HCT116 (cell line): Measurements from ENCODE around the gene EPB41L5. TPM values are rescaled to one million over a fixed set of nuclear protein-coding genes. Genes with fewer than 3 reads are reported as not detected.
A peak's percentile ranks its signal among the peaks of the same experiment; 100 is the strongest.

ENCODE experiments used
- ATAC-seq: fragments of 200-7000 bp; cut with Tn5 transposase; 2 replicates; pipeline ENCODE4 v1.9.1; 2020; ENCODE audit warnings: mild to moderate bottlenecking, moderate library complexity
- BruUV-seq: library from RNA; stranded (reverse); fragments of 400-500 nt; replicated peaks from 2 replicates; lab custom pipeline; 2021; lab: Mats Ljungman, UMichigan
- CTCF ChIA-PET: fragments of 300-600 bp; sonication (Branson Sonifier 250); formaldehyde crosslinking; loops from one replicate; lab custom pipeline; 2021; ENCODE audit warnings: antibody characterized with exemption; lab: Charles Lee
- POLR2A ChIA-PET: fragments of 300-600, 350-600 bp; sonication (Branson Sonifier 250); formaldehyde crosslinking; loops from one replicate; lab custom pipeline; 2021; ENCODE audit warnings: antibody characterized with exemption; lab: Charles Lee
- RAD21 ChIA-PET, 2 experiments: fragments of 300-600 bp; sonication (Branson Sonifier 250); formaldehyde crosslinking; loops; one replicate each; lab custom pipeline; 2023; ENCODE audit warnings: low total read pairs in 2 of 2; ENCODE audit not compliant: uncharacterized antibody in 2 of 2, unreplicated experiment in 2 of 2, low non-redundant PET in 1 of 2; lab: Charles Lee
- DNase-seq: peaks from one replicate; pipeline ENCODE4 v3.0.0-alpha.2; 2010; ENCODE audit warnings: low read depth, low spot score
- H2AFZ ChIP-seq: fragments of 200-600 bp; shearing (Covaris generic), sonication (generic); 2 replicates; pipeline ENCODE4 v1.6.1; 2017; ENCODE audit warnings: low read depth, mixed run types, mixed read lengths, antibody characterized with exemption, low read length; ENCODE audit not compliant: poor library complexity, severe bottlenecking
- H3K27ac ChIP-seq: 2 replicates; pipeline ENCODE4 v1.5.1; 2012; ENCODE audit warnings: low read depth, low read length
- H3K27me3 ChIP-seq: fragments of 200-600 bp; sonication (generic); 2 replicates; pipeline ENCODE4 v1.6.1; 2016; ENCODE audit warnings: mixed run types, low read length, mixed read lengths; ENCODE audit not compliant: insufficient read depth
- H3K36me3 ChIP-seq, 2 experiments: fragments of 200-500 bp in 1 of 2; fragments of 200-600 bp in 1 of 2; sonication (Bioruptor generic) in 1 of 2; sonication (generic) in 1 of 2; 2 replicates each; pipeline versions ENCODE4 v1.5.1 to v1.6.1; 2014 to 2016; ENCODE audit warnings: low read length in 2 of 2, inconsistent platforms in 1 of 2, mixed read lengths in 1 of 2, mixed run types in 1 of 2; ENCODE audit not compliant: insufficient read depth in 2 of 2, control insufficient read depth in 1 of 2
- H3K4me1 ChIP-seq, 2 experiments: fragments of 200-600 bp in 1 of 2; sonication (generic) in 1 of 2; 2 replicates each; pipeline versions ENCODE4 v1.5.1 to v1.6.1; 2012 to 2017; ENCODE audit warnings: low read length in 2 of 2, inconsistent platforms in 1 of 2, mild to moderate bottlenecking in 1 of 2, mixed read lengths in 1 of 2, mixed run types in 1 of 2, moderate library complexity in 1 of 2; ENCODE audit not compliant: insufficient read depth in 2 of 2, control insufficient read depth in 1 of 2
- H3K4me2 ChIP-seq: fragments of 200-600 bp; sonication (generic); 2 replicates; pipeline ENCODE4 v1.6.1; 2017; ENCODE audit warnings: mixed run types, low read length, mixed read lengths
- H3K4me3 ChIP-seq, 2 experiments: fragments of 200-600 bp in 1 of 2; sonication (generic) in 1 of 2; replicated peaks in 1 of 2; 2 replicates each; pipeline ENCODE4 v1.5.1; 2011 to 2016; ENCODE audit warnings: low read length in 2 of 2, control low read depth in 1 of 2, low read depth in 1 of 2, mild to moderate bottlenecking in 1 of 2, mixed read lengths in 1 of 2, mixed run types in 1 of 2
- H3K79me2 ChIP-seq: fragments of 200-600 bp; sonication (generic); 2 replicates; pipeline ENCODE4 v1.6.1; 2017; ENCODE audit warnings: mild to moderate bottlenecking, mixed run types, low read length, moderate library complexity, mixed read lengths; ENCODE audit not compliant: insufficient read depth
- H3K9ac ChIP-seq: fragments of 200-600 bp; sonication (generic); 2 replicates; pipeline ENCODE4 v1.6.1; 2016; ENCODE audit warnings: low read length, mixed read lengths
- H3K9me2 ChIP-seq: fragments of 200-600 bp; sonication (generic), shearing (Covaris generic); 2 replicates; pipeline ENCODE4 v1.6.1; 2017; ENCODE audit warnings: mixed run types, mild to moderate bottlenecking, moderate library complexity; ENCODE audit not compliant: insufficient read depth
- H3K9me3 ChIP-seq, 2 experiments: fragments of 200-500 bp in 1 of 2; fragments of 200-600 bp in 1 of 2; sonication (Bioruptor generic) in 1 of 2; sonication (generic) in 1 of 2; 2 replicates each; pipeline ENCODE4 v1.6.1; 2014 to 2017; ENCODE audit warnings: low read length in 2 of 2, mixed read lengths in 2 of 2, inconsistent platforms in 1 of 2, low read depth in 1 of 2, mild to moderate bottlenecking in 1 of 2, mixed run types in 1 of 2, moderate library complexity in 1 of 2; ENCODE audit not compliant: control insufficient read depth in 1 of 2, insufficient read depth in 1 of 2
- H4K20me1 ChIP-seq: fragments of 200-600 bp; sonication (generic), shearing (Covaris generic); 2 replicates; pipeline ENCODE4 v1.6.1; 2017; ENCODE audit warnings: mixed run types, mild to moderate bottlenecking, moderate library complexity; ENCODE audit not compliant: insufficient read depth
- CBX3 ChIP-seq: IDR thresholded peaks from 2 replicates; pipeline ENCODE4 v1.6.1; 2012; ENCODE audit warnings: low read depth
- CEBPB ChIP-seq: IDR thresholded peaks from 2 replicates; pipeline ENCODE4 v1.6.1; 2012; ENCODE audit warnings: low read depth
- ELF1 ChIP-seq: IDR thresholded peaks from 2 replicates; pipeline ENCODE4 v1.6.1; 2012; ENCODE audit warnings: low read depth, borderline replicate concordance
- EZH2 ChIP-seq: fragments of 200-600 bp; sonication (generic); IDR thresholded peaks from 2 replicates; pipeline ENCODE4 v1.6.1; 2017; ENCODE audit warnings: antibody characterized with exemption, mixed run types
- EZH2phosphoT487 ChIP-seq: fragments of 200-600 bp; IDR thresholded peaks from 2 replicates; pipeline ENCODE4 v1.6.1; 2018; ENCODE audit warnings: antibody characterized with exemption, borderline replicate concordance
- FOSL1 ChIP-seq: IDR thresholded peaks from 2 replicates; pipeline ENCODE4 v1.6.1; 2012; ENCODE audit warnings: low read depth
- JUND ChIP-seq: IDR thresholded peaks from 2 replicates; pipeline ENCODE4 v1.6.1; 2012
- POLR2A ChIP-seq: IDR thresholded peaks from 2 replicates; pipeline ENCODE4 v1.7.0; 2011; ENCODE audit warnings: borderline replicate concordance; ENCODE audit not compliant: insufficient read depth, insufficient read length; ENCODE audit errors: extremely low read depth
- RAD21 ChIP-seq: IDR thresholded peaks from 2 replicates; pipeline ENCODE4 v1.6.1; 2012; ENCODE audit warnings: low read depth, mild to moderate bottlenecking
- SP1 ChIP-seq: IDR thresholded peaks from 2 replicates; pipeline ENCODE4 v1.6.1; 2012; ENCODE audit warnings: low read depth
- SRF ChIP-seq: IDR thresholded peaks from 2 replicates; pipeline ENCODE4 v1.6.1; 2012; ENCODE audit warnings: low read depth
- TCF7L2 ChIP-seq: IDR thresholded peaks from 2 replicates; pipeline ENCODE4 v1.7.0; 2011; ENCODE audit warnings: borderline replicate concordance, inconsistent platforms; ENCODE audit not compliant: insufficient read depth, insufficient read length; ENCODE audit errors: extremely low read depth
- YY1 ChIP-seq: IDR thresholded peaks from 2 replicates; pipeline ENCODE4 v1.6.1; 2011; ENCODE audit warnings: low read length, low read depth, moderate library complexity, mild to moderate bottlenecking; ENCODE audit not compliant: insufficient replicate concordance; ENCODE audit errors: extremely low read depth
- ZFX ChIP-seq: fragments of 450-650 bp; IDR thresholded peaks from 2 replicates; pipeline ENCODE4 v1.6.1; 2017
- ZNF274 ChIP-seq: fragments of 200-500 bp; sonication (Bioruptor generic); IDR thresholded peaks from 2 replicates; pipeline ENCODE4 v1.6.1; 2014; ENCODE audit warnings: mild to moderate bottlenecking, low read depth, low read length, inconsistent platforms
- intact Hi-C: fragments of 100-400 bp; cut with micrococcal nuclease; formaldehyde crosslinking; loops from 2 replicates; pipeline ENCODE4 v1.10.0; 2022
- total RNA-seq: library from RNA; stranded (reverse); gene quantifications from one replicate; pipeline ENCODE4 v1.2.1, GENCODE V29; 2021; ENCODE audit not compliant: unreplicated experiment
- TF ChIP-seq, protein P1 (sequence below): IDR thresholded peaks from 2 replicates; pipeline ENCODE4 v1.6.1; 2012
- TF ChIP-seq, protein P2 (sequence below): IDR thresholded peaks from 2 replicates; pipeline ENCODE4 v1.6.1; 2012
- TF ChIP-seq, protein P3 (sequence below): IDR thresholded peaks from 2 replicates; pipeline ENCODE4 v1.6.1; 2011; ENCODE audit warnings: mild to moderate bottlenecking, low read length, moderate library complexity; ENCODE audit not compliant: insufficient replicate concordance; ENCODE audit errors: extremely low read depth
- TF ChIP-seq, protein P4 (sequence below): IDR thresholded peaks from 2 replicates; pipeline ENCODE4 v1.6.1; 2012; ENCODE audit warnings: low read depth

EPB41L5 gene
- total RNA-seq, 1 experiment from 2014 or later, result 14.7 TPM

DNA sequence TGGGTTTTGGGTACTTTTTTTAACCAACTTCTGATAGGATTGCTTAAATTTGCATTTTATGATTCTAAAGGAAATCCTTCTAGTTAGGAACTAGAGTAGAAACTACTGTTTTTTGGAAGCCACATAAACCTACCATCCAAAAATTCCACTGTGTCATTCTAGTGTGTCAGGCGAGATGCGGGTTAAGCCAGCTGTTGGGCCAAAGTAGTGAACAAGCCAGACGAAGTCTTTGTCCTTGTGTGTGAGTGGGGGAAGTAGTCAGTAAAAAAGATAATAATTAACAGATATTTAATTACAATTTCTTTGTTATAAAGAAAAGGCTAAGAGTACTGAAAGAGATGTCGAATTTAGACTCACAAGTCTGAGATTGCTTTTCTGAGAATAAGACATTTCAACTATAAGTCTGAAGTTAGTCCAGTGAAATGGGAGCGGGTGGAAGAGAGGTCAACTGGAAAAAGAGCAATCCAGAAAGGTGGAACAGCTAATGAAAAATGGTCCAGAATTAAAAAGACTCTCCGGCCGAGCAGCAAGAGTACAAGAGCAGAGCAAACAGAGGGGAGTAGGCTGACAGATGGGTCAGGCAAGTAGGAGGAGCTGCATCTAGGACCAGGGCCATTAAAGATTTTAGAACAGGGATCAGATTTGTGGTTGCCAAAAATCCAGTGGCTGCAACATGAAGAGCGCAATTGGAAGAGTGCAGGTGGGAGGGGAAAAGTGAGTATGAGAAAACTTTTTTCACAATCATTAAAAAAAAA, 1.5 kb downstream of the EPB41L5 start:
- POLR2A ChIA-PET, result no interaction called here
- no peak for ATAC-seq
- H3K4me1 ChIP-seq, result peaks cover 5 to 27% of the 10 kb centered on the region in 2 experiments; a peak in 3 of 4 replicates
- H3K9me3 ChIP-seq, result no peaks in the 10 kb centered on the region
- RAD21 ChIA-PET, result interaction anchor here in 1 of 2 experiments (0.7 kb wide), 1 partner anchor 25 kb away, joined by 4 read pairs; no protein-coding TSS in a partner anchor
- no peak overlapping the region for H3K9ac ChIP-seq
- no peak overlapping the region for H3K27ac ChIP-seq
- H2AFZ ChIP-seq, result no peak overlapping the region
- BruUV-seq, result no TSS peak
- peak overlapping the region in 1 of 2 experiments; percentile 77; a peak in 1 of 4 replicates for H3K4me3 ChIP-seq
- no peak for DNase-seq
- intact Hi-C loops, result loop anchor here (5.0 to 10.0 kb wide), 2 partner anchors 257 to 310 kb away; partner anchors contain the start of gene PTPN4
- CTCF ChIA-PET, result no interaction called here
- H4K20me1 ChIP-seq, result no peaks in the 10 kb centered on the region
- peaks cover 18% of the 10 kb centered on the region for H3K79me2 ChIP-seq
- H3K9me2 ChIP-seq, result no peaks in the 10 kb centered on the region
- no peaks in the 10 kb centered on the region for H3K36me3 ChIP-seq
- no peaks in the 10 kb centered on the region for H3K27me3 ChIP-seq
- H3K4me2 ChIP-seq, result peak overlapping the region; percentile 85
- TF ChIP-seq JUND (no peak), ZNF274 (no peak), ZFX (no peak), FOSL1 (no peak), POLR2A (no peak), CBX3 (no peak), YY1 (no peak), CEBPB (no peak), ELF1 (no peak), SP1 (no peak), EZH2phosphoT487 (no peak), TCF7L2 (no peak), RAD21 (no peak), EZH2 (no peak), SRF (no peak)
- TF ChIP-seq, protein P1, sequence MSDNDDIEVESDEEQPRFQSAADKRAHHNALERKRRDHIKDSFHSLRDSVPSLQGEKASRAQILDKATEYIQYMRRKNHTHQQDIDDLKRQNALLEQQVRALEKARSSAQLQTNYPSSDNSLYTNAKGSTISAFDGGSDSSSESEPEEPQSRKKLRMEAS, result no peak
- TF ChIP-seq, protein P2, sequence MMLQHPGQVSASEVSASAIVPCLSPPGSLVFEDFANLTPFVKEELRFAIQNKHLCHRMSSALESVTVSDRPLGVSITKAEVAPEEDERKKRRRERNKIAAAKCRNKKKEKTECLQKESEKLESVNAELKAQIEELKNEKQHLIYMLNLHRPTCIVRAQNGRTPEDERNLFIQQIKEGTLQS, result no peak
- TF ChIP-seq, protein P3, sequence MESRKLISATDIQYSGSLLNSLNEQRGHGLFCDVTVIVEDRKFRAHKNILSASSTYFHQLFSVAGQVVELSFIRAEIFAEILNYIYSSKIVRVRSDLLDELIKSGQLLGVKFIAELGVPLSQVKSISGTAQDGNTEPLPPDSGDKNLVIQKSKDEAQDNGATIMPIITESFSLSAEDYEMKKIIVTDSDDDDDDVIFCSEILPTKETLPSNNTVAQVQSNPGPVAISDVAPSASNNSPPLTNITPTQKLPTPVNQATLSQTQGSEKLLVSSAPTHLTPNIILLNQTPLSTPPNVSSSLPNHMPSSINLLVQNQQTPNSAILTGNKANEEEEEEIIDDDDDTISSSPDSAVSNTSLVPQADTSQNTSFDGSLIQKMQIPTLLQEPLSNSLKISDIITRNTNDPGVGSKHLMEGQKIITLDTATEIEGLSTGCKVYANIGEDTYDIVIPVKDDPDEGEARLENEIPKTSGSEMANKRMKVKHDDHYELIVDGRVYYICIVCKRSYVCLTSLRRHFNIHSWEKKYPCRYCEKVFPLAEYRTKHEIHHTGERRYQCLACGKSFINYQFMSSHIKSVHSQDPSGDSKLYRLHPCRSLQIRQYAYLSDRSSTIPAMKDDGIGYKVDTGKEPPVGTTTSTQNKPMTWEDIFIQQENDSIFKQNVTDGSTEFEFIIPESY, result no peak
- TF ChIP-seq, protein P4, sequence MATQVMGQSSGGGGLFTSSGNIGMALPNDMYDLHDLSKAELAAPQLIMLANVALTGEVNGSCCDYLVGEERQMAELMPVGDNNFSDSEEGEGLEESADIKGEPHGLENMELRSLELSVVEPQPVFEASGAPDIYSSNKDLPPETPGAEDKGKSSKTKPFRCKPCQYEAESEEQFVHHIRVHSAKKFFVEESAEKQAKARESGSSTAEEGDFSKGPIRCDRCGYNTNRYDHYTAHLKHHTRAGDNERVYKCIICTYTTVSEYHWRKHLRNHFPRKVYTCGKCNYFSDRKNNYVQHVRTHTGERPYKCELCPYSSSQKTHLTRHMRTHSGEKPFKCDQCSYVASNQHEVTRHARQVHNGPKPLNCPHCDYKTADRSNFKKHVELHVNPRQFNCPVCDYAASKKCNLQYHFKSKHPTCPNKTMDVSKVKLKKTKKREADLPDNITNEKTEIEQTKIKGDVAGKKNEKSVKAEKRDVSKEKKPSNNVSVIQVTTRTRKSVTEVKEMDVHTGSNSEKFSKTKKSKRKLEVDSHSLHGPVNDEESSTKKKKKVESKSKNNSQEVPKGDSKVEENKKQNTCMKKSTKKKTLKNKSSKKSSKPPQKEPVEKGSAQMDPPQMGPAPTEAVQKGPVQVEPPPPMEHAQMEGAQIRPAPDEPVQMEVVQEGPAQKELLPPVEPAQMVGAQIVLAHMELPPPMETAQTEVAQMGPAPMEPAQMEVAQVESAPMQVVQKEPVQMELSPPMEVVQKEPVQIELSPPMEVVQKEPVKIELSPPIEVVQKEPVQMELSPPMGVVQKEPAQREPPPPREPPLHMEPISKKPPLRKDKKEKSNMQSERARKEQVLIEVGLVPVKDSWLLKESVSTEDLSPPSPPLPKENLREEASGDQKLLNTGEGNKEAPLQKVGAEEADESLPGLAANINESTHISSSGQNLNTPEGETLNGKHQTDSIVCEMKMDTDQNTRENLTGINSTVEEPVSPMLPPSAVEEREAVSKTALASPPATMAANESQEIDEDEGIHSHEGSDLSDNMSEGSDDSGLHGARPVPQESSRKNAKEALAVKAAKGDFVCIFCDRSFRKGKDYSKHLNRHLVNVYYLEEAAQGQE, result no peak
